DMS79 treated with DMSO at 0.1 percent for 48 hours (cell line): ENCODE data around the gene MAN1B1.
"Not testable (repeated sequence)": the region's sequence is repeated elsewhere in the genome, so short reads cannot be mapped to it uniquely, and the experiment has no call there.

Experiments
- DNase-seq: peaks from one replicate; lab custom pipeline; 2025; lab: John Stamatoyannopoulos, UW

Gene MAN1B1

DNA sequence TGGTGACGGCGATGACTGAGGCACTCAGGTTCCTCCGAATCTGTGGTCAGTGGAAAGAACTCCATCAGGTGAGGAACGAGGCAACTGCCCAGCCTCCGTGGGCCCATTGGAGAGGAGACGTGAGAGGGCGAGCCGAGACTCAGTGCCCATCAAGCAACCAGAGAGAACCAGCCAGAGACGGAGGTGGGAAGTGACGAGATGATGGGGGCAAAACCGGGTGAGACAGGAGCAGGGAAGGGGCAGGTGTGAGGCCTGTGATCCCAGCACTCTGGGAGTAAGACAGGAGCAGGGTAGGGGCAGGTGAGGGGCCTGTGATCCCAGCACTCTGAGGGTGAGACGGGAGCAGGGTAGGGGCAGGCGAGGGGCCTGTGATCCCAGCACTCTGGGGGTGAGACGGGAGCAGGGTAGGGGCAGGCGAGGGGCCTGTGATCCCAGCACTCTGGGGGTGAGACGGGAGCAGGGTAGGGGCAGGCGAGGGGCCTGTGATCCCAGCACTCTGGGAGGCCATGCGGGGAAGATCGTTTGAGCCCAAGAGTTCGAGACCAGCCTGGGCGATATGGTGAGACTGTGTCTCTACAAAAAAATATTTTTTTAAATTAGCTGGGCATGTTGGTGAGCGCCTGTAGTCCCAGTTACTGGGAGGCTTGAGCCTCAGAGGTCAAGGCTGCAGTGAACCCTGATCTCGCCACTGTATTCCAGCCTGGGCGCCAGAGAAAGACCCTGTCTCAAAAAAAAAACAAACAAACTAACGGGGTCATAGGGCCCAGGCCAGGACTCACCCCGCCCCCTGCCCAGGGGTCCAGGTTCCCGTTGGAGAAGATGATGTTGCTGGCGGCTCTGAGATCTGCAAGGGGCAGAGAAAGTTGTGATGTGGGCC is 24.4 kb downstream of the MAN1B1 start:
- no peak for DNase-seq

DNA sequence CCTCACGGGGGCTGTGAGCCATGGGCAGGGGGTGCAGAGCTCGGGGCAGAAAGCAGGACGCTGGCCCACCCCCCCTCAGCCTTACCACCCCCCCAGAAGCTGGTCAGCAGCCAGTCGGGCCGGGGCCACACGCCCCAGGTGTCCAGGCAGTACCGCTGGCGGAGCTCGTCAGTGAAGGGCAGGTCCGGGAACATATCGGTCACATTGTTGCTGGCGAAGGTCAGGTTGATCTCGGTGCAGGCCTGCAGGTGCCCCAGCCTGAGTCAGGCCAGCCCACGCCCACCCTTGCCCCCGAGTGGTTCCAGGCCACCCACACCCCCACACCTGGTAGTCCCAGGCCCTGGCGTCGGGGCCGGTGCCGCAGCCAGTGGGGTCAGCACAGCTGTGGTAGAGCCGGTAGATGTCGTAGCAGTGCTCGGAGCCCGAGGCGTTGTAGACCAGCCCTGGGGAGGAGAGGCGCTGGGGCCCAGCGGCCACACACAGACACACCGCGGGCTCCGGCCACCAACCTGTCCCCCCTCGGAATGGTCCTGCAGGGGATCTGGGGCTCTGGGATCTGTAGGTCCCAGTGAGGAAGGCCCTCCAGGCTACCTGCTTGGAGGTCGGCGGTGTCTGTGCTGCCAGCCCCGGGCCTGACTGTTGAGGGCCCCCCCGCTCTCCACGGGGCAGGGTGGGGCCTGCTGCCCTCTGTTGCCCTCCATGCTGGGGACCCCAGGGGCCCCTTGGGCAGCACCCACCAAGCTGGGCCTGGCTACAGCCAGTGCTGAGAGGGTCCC is 25.2 kb downstream of the MAN1B1 start:
- no peak for DNase-seq

DNA sequence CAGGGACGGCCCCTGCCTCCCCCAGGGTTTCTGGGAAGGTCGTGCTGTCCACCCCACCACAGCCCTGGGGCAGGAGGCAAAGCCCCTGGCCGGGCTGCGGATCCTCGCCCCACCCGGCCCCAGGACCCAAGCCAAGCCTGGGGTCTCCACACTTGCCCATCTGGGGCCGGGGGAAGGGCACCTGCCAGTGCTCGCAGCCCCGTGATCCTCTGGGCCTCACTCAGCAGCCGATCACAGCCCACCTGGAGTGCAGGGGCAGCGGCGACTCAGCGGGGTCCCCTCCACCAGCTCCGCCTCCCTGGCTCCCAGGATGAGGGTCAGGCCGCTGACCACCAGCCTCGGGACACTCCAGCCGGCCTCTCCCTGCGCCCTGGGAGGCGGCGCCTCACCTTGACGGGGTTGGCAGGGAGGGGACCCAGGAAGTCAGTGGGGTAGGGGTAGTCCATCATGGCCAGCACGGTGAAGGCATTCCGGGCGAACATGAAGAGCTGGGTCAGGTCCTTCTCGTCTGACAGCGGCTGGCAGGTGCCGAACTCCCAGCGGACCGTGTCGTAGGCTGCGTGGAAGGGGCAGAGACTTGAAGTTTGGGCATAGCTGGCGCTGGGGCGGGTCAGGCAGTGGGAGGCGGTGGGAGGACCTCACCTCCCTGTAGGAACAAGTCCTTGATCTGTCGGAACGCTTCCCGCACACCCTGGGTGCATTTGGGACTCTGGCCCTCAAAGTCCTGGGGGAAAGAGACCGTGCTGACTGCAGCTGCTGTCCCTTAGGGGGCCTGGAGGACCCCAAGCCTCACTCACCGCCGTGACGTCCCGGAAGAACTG is 26.0 kb downstream of the MAN1B1 start:
- DNase-seq: no peak

GRCh38 chr9:137113385-137114159 is 26.8 kb downstream of the MAN1B1 start:
- DNase-seq: no peak

GRCh38 chr9:137114220-137114612 is 27.4 kb downstream of the MAN1B1 start:
- no peak for DNase-seq

- peak; percentile 16 for DNase-seq
Measured at GRCh38 chr9:137114613-137115393, 28.0 kb downstream of the MAN1B1 start, which contains the start of gene DPP7. Gene DPP7, minus strand, starts transcription at chr9:137114733. Its CDS starts 20 bp downstream, at chr9:137114713.

- no peak for DNase-seq
Measured at GRCh38 chr9:137115394-137116026, 28.7 kb downstream of the MAN1B1 start.

DNA sequence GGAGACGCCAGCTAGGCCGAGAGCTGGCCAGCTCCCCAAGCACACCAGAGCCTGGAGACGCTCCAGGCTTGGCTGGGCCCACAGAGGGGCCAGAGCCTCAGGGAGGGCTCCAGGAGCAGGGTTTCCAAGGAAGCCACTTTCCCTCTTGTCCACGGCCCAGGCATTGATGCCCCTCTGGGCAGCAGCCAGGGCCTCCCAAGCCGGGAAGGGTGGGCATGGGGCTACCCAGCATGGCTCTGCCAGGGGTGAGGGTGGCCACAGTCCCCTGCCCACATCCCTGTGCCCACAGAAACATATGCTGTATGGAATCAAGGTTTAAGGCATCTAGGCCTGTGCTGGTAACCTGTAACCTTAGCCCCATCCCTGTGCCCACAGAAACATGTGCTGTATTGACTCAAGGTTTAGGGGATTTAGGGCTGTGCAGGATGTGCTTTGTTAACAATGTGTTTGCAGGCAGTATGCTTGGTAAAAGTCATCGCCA is 29.3 kb downstream of the MAN1B1 start:
- no peak for DNase-seq

GRCh38 chr9:137116728-137117127 is 29.9 kb downstream of the MAN1B1 start:
- no peak for DNase-seq

- DNase-seq: no peak
Measured at GRCh38 chr9:137117269-137117731, 30.5 kb downstream of the MAN1B1 start.

DNA sequence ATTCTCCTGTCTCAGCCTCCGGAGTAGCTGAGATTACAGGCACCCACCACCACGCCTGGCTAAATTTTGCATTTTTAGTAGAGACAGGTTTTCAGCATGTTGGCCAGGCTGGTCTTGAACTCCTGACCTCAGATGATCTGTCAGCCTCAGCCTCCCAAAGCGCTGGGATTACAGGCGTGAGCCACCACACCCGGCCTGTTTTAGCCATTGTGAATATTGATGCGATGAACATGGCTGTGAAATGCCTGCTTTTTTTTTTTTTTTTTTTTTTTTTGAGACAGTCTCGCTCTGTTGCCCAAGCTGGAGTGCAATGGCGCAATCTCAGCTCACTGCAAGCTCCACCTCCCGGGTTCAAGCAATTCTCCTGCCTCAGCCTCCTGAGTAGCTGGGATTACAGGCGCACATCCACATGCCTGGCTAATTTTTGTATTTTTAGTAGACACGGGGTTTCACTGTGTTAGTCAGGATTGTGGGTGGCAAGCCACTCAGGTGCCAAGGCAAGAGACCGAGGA is 31.4 kb downstream of the MAN1B1 start:
- DNase-seq: not testable (repeated sequence)

DNA sequence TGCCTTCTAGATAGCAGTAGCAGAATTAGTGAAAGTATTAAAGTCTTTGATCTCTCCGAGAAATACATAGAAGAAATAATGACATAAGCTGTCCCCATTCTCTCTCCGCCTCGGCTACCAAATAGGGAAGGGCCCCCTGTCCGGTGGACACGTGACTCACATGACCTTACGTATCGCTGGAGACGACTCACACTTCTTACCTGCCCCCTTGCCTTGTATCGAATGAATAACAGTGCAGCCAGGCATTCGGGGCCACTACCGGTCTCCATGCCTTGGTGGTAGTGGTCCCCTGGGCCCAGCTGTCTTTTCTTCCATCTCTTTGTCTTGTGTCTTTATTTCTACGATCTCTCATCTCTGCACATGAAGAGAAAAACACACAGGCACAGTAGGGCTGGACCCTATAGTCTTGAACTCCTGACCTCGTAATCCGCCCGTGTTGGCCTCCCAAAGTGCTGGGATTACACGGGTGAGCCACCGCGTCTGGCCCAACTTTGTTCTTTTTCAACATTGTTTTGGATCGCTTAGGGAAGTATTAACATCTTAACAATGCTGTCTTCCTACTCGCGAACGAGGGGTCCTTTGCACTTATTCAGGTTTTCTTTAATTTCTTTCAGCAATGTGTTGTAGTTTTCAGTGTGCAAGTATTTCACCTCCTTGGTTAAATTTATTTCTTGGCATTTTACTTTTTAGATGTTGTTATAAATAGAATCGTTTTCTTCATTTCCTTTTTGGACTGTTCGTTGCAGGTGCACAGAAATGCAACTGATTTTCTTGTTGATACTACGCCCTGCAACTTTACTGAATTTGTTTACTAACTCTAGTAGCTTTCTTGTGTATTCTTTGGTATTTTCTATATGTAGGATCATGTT is 35.4 kb downstream of the MAN1B1 start:
- not testable (repeated sequence) for DNase-seq

DNA sequence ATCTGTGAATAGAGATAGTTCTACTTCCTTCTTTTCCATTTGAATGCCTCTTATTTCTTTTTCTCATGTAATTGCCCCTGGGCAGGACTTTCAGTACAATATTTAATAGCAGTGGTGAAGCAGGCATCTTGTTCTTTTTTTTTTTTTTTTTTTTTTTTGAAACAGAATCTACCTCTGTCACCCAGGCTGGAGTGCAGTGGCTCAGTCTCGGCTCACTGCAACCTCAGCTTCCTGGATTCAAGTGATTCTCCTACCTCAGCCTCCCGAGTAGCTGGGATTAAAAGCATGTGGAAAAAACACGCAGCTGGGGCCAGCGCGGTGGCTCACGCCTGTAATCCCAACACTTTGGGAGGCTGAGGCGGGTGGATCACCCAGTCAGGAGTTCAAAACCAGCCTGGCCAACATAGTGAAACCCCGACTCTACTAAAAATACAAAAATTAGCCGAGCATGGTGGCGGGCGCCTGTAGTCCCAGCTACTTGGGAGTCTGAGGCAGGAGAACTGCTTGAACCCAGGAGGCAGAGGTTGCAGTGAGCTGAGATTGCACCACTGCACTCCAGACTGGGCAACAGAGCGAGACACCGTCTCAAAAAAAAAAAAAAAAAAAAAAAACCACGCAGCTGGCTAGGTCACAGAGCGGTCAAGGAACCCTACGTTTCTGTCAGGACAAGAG is 36.1 kb downstream of the MAN1B1 start:
- DNase-seq: not testable (repeated sequence)

- no peak for DNase-seq
Measured at GRCh38 chr9:137123468-137123837, 36.7 kb downstream of the MAN1B1 start.

DNA sequence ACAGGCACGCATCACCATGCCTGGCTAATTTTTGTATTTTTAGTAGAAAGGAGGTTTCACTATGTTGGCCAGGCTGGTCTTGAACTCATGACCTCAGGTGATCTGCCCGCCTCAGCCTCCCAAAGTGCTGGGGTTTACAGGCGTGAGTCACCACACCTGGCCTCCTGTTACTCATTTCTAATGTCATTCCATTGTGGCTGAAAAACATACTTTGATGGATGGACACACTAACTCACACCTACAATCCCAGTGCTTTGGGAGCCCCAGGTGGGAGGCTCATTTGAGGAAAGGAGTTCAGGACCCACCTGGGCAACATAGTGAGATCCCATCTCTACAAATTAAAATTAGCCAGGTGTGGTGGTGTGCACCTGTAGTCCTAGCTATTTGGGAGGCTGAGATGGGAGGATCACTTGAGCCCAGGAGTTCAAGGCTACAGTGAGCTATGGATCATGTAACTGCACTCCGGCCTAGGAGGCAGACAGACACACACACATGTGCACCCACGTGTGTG is 37.2 kb downstream of the MAN1B1 start:
- DNase-seq: not testable (repeated sequence)

DNA sequence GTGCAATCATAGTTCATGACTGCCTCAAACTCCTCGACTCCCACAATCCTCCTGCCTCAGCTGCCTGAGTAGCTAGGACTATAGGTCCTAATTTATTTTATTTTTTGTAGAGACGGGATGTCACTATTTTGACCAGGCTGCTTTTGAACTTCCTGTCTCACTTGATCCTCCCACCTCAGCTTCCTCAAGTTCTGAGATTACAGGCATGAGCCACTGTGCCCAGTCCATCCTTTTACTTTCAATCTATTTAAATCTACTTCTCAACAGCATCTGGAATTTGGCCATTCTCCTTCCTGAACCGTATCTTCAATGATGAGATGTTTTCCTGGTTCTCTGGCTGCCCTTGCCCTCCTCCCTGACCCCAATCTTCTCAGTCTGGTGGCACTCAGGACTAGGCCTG is 40.0 kb downstream of the MAN1B1 start:
- no peak for DNase-seq

- peak; percentile 55 for DNase-seq
Measured at GRCh38 chr9:137127301-137128157, 40.7 kb downstream of the MAN1B1 start.
